GM21717 (cell line): ENCODE measurements around the gene EVC.
"Not testable (repeated sequence)": the region's sequence is repeated elsewhere in the genome, so short reads cannot be mapped to it uniquely, and the experiment has no call there.

Experiments used
- ATAC-seq: cut with Tn5 transposase; IDR thresholded peaks from one replicate; pipeline ENCODE4 v1.9.1; 2021; ENCODE audit warnings: mild to moderate bottlenecking, moderate library complexity; ENCODE audit not compliant: unreplicated experiment

Gene EVC

DNA sequence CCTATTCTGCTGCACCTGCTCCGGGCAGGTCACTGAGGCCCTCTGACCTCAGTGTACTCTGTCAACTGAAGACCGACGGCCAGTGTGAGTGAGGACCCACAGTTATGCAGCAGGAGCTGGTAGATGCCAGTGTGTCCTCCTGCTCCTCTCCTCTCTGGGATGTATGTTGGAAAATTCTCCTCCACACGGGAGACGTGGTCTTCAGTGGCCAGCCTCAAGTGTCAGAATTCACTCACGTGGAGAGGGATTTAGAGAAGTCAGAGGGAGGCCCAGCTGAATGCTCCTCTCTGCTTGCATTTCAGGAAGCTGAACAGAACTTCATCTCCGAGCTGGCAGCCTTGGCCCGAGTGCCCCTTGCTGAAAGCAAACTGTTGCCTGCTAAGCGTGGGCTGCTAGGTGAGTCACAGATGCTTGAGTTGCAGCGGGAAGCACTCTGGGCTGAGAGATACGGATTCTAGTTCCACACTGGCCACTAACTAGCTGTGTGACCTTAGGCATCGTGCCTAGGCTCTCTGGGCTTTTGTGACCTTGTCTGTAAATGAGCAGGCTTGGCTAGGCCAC, 98.3 kb downstream of the EVC start:
- ATAC-seq = no peak

DNA sequence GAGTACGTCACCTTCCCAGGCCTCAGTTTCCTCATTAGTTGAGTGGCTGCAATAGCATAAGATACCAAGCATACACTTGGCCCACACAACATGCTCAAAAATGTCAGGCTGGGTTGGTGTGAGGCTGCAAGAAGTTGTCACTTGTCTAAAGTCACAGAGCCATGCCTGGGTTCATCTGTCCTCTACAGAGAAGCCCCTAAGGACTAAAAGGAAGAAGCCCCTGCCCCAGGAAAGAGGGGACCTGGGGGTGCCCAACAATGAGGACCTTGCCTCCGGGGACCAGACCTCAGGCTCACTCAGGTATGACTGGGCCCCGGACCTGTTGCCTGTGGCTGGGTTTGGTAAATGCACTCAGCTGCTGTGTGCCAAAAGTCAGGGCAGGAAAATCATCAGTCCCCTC, 99.2 kb downstream of the EVC start:
- no peak for ATAC-seq

DNA sequence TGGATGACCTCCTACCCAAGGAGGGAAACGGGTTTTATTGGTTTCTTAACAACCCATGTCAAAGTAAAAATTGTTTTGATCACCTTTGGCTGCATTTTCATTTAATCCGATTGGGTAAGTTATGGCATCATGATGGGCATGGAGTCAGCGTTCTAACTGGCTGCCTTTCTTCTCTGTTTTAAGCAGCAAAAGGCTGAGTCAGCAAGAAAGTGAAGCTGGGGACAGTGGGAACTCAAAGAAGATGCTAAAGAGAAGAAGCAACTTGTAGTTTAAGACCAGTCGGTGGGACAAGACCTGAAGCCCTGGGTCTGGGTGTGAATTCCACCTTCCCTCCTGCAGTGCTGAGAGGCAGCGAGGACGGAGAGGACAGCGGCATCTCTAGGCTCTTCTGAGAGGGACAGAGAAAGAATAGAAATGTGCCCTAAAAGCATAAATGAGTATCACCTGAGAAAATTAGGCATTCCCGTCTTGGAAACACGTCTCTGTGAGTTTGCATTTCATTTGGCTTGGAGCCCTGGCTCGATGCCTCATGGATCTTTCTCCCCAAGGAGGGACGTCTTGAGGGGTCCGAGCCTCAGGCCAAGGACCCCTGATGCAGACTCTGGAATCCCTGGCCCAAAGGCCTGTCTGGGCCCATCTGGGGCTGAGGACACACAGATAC, 99.9 kb downstream of the EVC start:
- ATAC-seq = no peak

DNA sequence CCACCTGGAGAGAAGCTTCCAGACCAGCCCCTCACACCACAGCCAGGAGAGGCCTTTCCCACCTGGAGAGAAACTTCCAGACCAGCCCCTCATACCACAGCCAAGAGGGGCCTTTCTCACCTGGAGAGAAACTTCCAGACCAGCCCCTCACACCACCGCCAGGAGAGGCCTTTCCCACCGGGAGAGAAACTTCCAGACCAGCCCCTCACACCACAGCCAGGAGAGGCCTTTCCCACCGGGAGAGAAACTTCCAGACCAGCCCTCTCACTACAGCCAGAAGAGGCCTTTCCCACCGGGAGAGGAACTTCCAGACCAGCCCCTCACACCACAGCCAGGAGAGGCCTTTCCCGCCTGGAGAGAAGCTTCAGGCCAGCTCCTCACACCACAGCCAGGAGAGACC, 101.1 kb downstream of the EVC start:
- ATAC-seq = not testable (repeated sequence)

DNA sequence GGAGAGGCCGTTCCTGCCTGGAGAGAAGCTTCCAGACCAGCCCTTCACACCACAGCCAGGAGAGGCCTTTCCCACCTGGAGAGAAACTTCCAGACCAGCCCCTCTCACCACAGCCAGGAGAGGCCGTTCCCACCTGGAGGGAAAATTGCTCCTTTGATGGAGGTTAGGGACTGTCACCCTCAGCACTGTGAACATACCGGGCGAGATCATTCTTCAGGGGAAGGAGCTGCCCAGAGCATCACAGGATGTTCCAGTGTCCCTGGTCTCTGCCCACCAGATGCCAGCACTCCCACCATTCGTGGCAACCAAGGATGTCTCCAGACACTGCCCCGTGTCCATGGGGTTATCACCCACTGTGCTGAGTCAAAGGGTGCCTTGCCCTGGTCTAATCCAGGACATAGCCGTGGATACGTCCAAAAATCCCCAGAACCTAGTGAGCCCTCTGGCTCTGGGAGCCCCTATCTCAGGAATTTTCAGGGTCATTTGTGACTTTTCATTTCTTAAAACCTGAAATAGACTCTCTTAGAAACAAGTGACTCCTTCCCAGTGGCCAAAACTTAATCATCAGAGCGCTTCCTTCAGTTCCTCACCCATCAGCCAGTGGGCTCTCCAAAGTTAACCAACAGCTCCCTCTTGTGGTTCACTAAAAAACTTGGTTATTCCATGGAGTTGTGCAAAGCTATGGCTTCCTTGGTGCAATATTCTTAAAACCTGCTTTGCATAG, 101.7 kb downstream of the EVC start:
- no peak for ATAC-seq

DNA sequence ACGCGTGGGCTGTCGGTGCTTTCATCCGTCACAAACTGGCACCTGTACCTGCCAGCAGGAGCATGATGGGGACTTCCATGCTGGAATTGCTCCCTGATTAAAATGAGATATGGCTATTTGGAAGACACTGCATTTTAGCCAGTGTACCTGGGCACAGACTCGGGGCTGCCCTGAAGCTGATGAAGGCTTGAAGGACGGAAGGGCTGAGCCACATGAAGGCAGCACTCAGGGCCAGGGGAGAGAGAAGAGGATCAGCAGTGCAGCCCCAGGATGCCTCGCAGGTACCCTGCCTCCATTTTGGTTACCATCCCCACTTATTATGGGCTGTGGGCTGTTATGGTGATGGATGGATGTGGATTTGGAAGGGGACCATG, 102.9 kb downstream of the EVC start:
- ATAC-seq = no peak

DNA sequence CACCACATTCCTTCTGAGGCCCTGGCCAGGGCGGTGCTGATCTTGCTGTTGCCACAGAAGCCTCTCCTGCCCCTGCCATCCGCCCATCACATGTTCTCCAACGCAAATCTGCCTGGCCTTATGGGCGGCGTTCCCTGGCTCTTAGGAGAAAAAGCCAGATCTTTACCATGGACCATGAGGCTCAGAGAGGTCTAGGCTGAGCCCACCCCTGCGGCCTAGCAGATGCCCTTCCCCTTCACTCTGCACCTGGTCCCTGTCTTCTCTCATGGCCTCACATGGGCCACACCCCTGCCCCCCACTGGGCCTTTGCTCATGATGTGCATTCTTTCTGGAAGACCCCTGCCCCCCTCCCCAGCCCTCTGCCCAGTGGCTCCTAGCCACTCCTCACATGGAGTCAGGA, 103.4 kb downstream of the EVC start:
- ATAC-seq = no peak

DNA sequence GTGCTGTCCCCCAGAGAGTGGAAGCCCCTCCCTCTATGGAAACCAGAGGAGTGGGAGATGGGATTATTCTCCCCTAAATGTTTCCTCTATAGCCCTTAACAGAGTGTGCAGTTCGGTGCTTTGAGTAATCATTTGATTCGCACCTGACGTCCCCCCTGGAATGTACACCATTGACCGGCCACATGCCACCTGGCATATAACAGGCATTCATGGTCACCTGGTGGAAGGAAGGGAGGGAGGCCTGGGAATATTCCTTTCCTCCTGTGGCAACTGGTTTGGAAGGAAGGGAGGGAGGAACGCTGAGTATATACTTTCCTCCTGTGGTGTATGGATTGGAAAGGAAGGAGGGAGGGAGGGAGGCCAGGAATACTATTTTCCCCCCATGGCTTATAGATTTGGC, 104.6 kb downstream of the EVC start:
- no peak for ATAC-seq

DNA sequence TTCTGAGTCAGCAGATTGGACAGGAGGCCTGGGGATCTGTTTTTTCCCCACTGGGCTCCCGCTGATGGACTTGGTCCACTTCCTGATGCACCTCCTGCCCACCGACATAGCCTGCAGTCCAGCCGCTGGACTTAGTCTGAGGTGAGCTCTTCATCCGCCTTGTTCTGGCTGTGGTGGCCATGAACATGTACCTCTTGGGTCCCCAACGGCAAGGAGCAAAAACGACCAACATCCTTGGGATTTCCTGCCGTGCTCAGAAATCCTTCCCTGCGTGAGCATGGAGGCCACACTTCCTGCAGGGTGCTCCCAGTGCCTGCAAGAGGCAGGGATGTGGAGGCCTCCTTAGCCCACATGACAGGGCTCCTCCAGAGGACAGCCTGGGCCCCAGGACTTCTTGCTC, 105.1 kb downstream of the EVC start:
- ATAC-seq = no peak

DNA sequence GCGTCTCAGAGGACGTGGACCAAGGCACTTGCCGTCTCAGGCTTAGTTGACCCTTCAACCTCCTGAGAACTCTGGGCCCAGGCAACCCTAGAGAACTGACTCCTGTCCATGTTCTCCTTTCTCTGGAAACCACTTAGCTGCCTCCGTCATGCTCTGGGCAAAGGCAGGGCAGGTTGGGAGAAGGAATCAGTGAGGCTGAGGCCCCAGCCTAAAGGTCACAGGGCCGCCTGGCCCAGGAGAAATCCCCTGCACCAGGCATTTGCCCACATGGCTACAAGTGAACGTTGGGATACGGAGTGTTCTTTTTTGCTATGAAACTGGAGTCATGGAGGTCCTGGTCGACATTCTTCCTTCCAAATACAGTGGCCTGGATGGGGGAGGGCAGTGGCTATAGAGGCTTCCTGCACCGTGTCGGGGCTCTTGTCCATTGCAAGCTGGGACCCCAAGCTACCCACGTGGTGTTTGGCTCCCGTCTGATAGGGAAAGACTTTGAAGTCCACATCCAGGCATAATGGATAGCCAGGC, 105.9 kb downstream of the EVC start:
- no peak for ATAC-seq

DNA sequence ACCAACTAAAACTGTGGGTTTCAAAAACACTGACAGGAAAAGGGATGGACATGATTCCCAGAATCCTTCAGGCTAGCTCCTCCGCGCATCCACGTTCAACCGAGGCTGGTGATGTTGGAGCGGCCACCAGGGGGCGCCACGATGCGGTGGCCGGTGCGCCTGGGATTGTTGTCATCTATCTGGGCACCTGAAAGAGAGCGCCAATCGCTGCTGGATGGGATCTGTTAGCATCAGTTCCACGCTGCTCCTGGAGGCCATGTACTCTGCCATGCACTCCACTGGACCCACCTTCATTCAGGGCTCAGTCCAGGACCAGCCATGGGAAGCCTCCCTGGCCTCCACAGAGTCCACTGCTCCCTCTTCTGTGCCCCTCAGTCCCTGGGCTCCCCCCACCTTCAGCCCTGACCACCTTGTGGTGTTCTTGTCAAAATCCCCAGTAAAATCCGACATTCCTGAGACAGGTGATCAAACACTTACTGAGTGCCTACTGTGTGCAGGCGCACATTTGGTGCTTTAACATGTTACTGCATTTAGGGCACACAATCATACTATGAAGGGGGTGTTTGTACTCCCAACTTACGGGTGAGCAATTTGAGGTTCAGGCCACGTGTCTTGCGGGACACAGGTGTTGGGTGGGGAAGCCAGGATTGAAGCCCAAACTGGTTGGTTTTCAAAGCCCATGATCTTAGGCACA, 110.8 kb downstream of the EVC start:
- ATAC-seq = no peak

DNA sequence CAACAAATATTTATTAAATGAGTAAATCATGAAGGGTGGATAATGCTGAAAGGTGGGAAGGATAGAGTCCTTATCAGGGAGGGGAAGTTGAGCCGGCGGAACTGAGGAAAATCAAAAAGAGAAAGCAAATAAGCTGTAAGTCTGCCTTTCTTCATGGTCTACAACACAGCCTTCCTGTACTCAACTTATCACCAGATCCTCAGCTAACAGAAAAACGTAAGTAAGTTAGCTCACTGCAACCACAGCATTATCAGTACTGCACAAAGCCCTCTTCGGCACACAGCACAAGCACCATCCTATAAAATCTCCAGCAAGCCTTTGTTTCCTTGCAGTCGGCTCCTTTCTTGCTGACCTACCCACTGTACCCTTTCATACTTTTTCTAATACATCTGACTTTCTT, 111.6 kb downstream of the EVC start:
- ATAC-seq = no peak

DNA sequence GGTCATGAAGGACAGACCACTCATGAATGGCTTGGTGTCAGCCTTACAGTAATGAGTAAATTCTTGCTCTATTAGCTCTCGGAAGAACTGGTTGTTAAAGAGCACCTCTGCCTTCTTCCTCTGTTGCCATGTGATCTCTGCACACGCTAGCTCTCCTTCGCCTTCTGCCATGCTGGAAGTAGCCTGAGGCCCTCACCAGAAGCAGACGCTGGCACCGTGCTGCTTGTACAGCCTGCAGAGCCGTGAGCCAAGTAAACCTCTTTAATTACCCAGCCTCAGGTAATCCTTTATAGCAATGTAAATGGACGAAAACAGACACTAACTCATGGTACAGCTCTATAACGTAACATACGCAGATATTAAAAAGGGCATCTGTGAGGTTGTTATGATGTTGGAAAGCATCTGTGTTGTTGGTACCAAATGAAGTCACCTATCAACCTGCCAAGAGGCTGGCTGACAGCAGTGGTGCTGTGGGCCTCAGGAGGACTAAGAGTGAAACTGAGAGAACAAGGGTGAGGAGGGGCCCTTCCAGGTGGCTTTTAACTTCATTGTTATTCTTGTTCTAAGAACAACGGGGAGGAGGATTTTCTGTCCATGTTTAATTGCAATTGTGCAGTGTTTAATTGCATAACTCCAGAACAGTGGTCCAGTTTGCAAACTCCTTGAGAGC, 112.7 kb downstream of the EVC start:
- ATAC-seq = no peak

DNA sequence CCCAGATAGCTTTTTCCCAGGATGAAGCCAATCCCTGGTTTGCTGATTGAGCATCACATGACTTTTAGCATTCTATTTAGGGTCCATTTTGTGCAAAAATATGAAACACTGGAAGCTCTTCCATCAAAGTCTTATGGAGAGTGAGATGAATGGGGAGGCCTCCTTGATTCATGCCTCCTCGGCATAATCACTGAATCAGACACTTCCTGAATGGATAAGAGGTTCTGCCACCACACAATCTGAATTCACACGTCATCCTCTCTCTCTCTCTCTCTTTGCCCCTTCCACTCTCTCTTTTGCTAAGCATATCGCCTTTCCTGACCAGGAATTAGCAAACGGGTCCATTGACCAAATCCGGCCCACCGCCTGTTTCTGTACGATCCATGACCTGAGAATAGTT, 113.2 kb downstream of the EVC start:
- no peak for ATAC-seq

DNA sequence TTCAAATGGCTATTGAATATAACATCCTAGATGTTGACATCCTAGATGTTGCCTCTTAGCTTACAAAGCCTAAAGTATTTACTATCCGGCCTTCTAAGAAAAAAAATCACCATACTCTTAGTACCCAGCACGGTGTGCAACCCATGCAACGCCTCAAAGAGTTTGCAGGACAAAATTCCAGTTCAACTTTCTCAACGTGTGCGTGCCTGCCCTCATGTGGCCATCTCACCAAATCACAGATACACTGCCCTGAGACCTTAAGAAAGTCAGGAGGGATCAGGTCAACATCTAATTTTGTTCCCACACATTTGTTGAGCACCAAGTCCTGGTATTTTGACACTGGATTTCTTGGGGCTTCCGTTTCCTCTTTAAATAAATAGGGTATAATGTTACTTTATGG, 113.6 kb downstream of the EVC start:
- ATAC-seq = no peak

DNA sequence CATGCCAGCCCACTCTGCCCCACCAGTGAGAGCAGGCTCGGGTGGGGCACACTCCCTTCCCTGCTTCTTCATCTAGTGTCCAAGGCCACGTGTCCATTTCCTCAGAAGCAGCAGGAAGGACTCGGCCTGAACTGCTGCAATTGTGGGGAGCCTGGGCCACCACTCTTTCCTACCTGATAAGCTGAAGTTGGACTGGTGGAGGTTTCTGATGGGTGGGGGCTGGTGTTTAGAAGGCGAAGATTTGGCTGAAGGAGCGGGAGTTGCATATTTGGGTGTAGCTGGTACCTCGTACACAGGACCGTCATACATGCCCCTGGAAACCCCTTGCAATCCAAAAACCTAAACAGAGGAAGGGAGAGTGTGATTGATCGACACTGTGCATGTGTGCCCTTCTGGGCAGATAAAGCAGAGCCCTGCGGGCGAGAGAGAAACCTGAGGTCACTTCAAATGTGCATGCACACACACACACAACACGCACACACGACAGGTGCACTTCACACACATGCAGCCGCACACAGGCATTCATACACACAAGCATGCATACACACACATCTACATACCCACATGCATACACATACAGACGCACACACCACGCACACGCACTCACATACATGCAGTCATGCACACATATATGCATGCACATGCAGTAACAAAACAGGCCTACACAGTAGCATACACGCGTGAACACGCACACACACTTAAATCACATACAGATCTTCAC, 114.5 kb downstream of the EVC start:
- ATAC-seq = no peak

DNA sequence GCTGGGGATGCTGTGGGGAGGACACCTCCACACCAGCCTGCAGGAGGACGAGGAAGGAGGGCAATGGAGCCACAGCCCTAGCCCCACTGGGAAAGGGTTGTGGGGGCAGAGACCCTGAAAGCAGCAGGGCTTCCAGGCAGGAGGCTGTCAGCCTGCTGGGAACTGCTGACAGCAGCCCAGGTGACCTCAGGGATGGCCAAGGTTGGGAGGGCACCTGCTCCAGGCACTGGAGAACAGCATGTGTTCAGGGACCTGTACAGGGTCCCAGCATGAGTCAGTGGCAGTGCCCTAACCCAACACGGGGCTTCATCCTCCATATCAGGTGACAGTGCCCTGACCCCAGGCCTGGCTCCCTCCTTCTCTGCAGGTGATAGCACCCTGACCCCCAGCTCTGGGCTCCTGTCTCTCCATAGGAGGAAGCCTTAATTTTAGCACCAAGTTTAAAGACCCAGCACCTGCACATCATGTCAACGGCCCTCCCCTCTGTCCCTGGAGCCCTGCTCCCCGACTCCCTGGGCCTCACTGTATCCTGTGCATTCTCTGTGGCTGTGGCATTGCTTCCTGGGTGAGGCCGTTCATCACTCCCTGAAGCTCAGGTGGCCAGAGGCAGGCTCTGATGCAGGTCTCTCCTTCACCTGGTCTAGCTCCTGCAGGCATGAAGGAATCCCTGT, 115.6 kb downstream of the EVC start:
- ATAC-seq = no peak

DNA sequence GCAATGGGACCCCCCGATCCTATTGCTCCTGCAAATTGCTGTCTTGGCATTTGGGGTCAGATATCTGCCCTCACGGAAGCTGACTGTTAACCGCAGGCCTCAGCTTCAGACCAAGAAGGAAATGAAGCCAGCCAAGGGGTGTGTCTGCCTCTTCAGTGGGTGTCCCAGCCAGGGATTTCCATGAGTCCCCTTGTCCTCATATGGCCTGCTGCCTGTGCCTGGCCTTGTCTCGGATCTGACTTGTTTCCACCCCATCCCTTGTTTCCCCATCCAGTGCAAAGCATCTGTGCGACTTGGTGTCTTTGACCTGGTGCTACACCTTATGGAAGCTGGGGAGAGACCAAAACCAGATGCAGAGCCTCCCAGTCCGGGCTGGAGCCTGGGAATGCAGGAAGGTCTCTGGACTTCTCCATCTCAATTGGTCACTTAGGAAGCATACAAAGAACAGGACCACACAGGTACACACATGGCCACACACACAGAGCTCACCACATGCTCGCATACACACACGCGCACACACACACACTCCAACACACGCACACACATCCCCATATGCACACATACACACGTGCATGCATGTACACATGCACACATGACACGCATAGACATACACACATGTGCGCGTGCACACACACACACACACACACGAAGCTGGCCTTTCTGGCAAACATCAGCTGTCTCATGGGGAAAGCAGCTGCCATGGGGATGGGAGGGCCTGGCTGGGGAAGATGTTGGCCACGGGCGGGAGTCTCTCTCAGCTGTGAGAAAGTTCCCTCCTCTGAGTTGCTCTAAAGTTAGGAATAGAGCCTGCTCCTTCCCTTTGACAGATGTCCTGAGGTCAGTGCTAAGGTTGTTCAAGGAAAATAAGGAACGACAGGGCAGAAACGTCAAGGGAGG, 116.4 kb downstream of the EVC start:
- ATAC-seq = no peak

DNA sequence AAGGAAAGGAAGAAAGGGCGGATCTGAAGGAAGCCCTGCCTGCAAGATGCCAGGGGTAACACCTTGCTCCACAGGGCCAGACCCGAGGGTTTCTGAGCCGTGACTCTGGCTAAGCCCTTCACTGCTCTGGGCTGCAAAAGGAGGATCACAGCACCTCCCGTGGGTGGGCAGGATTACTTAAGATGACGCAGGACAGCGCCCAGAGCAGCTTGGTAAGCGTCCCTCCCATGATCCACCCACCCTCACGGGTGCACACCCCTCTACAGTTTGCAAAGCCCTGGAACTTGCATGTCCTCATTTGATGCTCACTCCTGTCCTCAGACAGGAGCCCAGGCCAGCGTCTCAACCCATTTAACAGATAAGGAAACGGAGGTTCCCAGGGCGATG, 117.0 kb downstream of the EVC start:
- ATAC-seq = no peak
